HG03521 (cell line): Measurements from ENCODE around the gene CFAP99.

ENCODE experiments used
- ATAC-seq: cut with Tn5 transposase; IDR thresholded peaks from one replicate; pipeline ENCODE4 v1.9.1; 2021; ENCODE audit warnings: mild to moderate bottlenecking, moderate library complexity; ENCODE audit not compliant: unreplicated experiment

The CFAP99 gene

GRCh38 chr4:2445130-2445529 lies 26.4 kb downstream of the CFAP99 start:
- no peak for ATAC-seq

GRCh38 chr4:2445571-2445970 lies 26.8 kb downstream of the CFAP99 start:
- no peak for ATAC-seq

- no peak for ATAC-seq
These were observed 28.2 kb downstream of the CFAP99 start for GRCh38 chr4:2446656-2447564.

- ATAC-seq, result no peak
These were observed 29.8 kb downstream of the CFAP99 start for GRCh38 chr4:2448589-2448988.

GRCh38 chr4:2449051-2449450 lies 30.3 kb downstream of the CFAP99 start:
- ATAC-seq, result no peak

- no peak for ATAC-seq
These were observed 31.0 kb downstream of the CFAP99 start for GRCh38 chr4:2449511-2450392.

- no peak for ATAC-seq
These were observed 31.8 kb downstream of the CFAP99 start for GRCh38 chr4:2450394-2451035.

- no peak for ATAC-seq
These were observed 32.3 kb downstream of the CFAP99 start for GRCh38 chr4:2451036-2451520.

- ATAC-seq, result no peak
These were observed 33.3 kb downstream of the CFAP99 start for GRCh38 chr4:2451821-2452785.

- no peak for ATAC-seq
These were observed 38.9 kb downstream of the CFAP99 start for GRCh38 chr4:2457481-2458295.

- no peak for ATAC-seq
These were observed 40.1 kb downstream of the CFAP99 start for GRCh38 chr4:2458546-2459491.

- ATAC-seq, result no peak
These were observed 41.0 kb downstream of the CFAP99 start for GRCh38 chr4:2459589-2460349.

GRCh38 chr4:2461246-2461960 lies 42.6 kb downstream of the CFAP99 start:
- no peak for ATAC-seq

- peak; percentile 70 for ATAC-seq
These were observed 43.6 kb downstream of the CFAP99 start for GRCh38 chr4:2462218-2462991.

GRCh38 chr4:2462992-2463762 lies 44.4 kb downstream of the CFAP99 start:
- ATAC-seq, result no peak
